ENCODE measurements around the gene RFTN2. TPM values are rescaled to one million over a fixed set of nuclear protein-coding genes. Genes with fewer than 3 reads are reported as not detected.

The RFTN2 gene
- total and polyA plus RNA-seq, 9 of the 15 experiments (the other 6 are each of a cell fraction or from before 2014, with no cell fraction given), result 0.01 to 0.11 (median 0.04) TPM; not detected in 6

DNA sequence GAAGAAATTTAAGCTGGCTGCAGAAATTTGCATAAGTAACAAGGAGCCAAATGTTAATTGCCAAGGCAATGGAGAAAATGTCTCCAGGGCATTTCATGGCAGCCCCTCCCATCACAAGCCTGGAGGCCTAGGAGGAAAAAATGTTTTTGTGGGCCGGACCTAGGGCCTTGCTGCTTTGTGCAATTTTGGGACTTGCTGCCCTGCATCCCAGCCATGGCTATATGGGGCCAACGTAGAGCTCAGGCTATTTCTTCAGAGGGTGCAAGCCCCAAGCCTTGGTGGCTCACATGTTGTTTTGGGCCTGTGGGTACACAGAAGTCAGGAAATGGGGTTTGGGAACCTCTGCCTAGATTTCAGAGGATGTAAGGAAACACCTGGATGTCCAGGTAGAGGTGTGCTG lies 101.8 kb downstream of the RFTN2 start:
- no peak overlapping the region for H2AFZ ChIP-seq (ENCODE audit: low read depth, low read length)
- 13% methylated on average over 1 of the region's 2 CpGs for WGBS (ENCODE audit: insufficient coverage, low coverage, missing lambda C conversion rate)
- no peak for TF ChIP-seq CXXC5 (CRISPR knock-in tag; IDR thresholded peaks at IDR 0.05)
- no peak for TF ChIP-seq ZNF23 (CRISPR knock-in tag; IDR thresholded peaks at IDR 0.05)
- peak; percentile 77 for TF ChIP-seq ZFP36 (IDR thresholded peaks at IDR 0.05; ENCODE audit: low read depth, low read length, partially characterized antibody)
- TF ChIP-seq NR3C1 (CRISPR knock-in tag; IDR thresholded peaks at IDR 0.05), result no peak
- no peak for TF ChIP-seq DMBX1 (CRISPR knock-in tag; IDR thresholded peaks at IDR 0.05; ENCODE audit: borderline replicate concordance)
- peak; percentile 64; the same call in 1 of the 2 replicates for TF ChIP-seq TRIM28 (IDR thresholded peaks at IDR 0.05)
- TF ChIP-seq, protein P1, sequence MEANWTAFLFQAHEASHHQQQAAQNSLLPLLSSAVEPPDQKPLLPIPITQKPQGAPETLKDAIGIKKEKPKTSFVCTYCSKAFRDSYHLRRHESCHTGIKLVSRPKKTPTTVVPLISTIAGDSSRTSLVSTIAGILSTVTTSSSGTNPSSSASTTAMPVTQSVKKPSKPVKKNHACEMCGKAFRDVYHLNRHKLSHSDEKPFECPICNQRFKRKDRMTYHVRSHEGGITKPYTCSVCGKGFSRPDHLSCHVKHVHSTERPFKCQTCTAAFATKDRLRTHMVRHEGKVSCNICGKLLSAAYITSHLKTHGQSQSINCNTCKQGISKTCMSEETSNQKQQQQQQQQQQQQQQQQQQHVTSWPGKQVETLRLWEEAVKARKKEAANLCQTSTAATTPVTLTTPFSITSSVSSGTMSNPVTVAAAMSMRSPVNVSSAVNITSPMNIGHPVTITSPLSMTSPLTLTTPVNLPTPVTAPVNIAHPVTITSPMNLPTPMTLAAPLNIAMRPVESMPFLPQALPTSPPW (CRISPR knock-in tag; IDR thresholded peaks at IDR 0.05), result no peak
- H3K4me2 ChIP-seq (ENCODE audit: insufficient read depth, low read length), result no peak overlapping the region
- ChIA-PET CTCF (ENCODE audit: low intra/inter-chr PET ratio) (no interaction called here), POLR2A (no interaction called here)
- no peaks in the 10 kb centered on the region for H3K9me1 ChIP-seq (ENCODE audit: control insufficient read depth, insufficient read depth, low read length)
- H3K4me1 ChIP-seq (replicated peaks in 1 of 2; ENCODE audit: control insufficient read depth in 2 of 2, insufficient read depth in 2 of 2, low read length in 2 of 2), result no peaks in the 10 kb centered on the region
- no TSS peak for BruUV-seq (replicated peaks)
- H3K4me3 ChIP-seq, result no peak overlapping the region
- no peak for DNase-seq (ENCODE audit: extremely low read depth in 1 of 4, low spot score in 3 of 4)
- intact Hi-C loops (cut with micrococcal nuclease) (no loop called here), in situ Hi-C loops (cut with MboI) (no loop called here)
- FAIRE-seq, result no peak
- no peaks in the 10 kb centered on the region for H3K36me3 ChIP-seq (ENCODE audit: control insufficient read depth, insufficient read depth, low read length)
- no peaks in the 10 kb centered on the region for H4K20me1 ChIP-seq (replicated peaks; ENCODE audit: control insufficient read depth, insufficient read depth, low read length)
- ATAC-seq, result no peak
- no peaks in the 10 kb centered on the region for H3K79me2 ChIP-seq (ENCODE audit: control insufficient read depth, insufficient read depth, low read length)
- no peak overlapping the region for H3K27ac ChIP-seq (ENCODE audit: extremely low read depth, low read depth, low read length)
- H3K27me3 ChIP-seq (ENCODE audit: control insufficient read depth in 2 of 2, insufficient read depth in 2 of 2, low read length in 2 of 2), result peaks cover 0 to 6% of the 10 kb centered on the region in 2 experiments; a peak in 1 of 5 replicates
- H3K9ac ChIP-seq (ENCODE audit: insufficient read depth in 1 of 2, low read depth in 2 of 2, low read length in 2 of 2), result no peak overlapping the region
- H3K9me3 ChIP-seq (replicated peaks; ENCODE audit: control insufficient read depth, insufficient read depth, low read depth, low read length), result no peaks in the 10 kb centered on the region

Data from K562 (cell line).